H9 (cell line): ENCODE measurements around the gene ZNF708. TPM values are rescaled to one million over a fixed set of nuclear protein-coding genes. Genes with fewer than 3 reads are reported as not detected.
"Not testable (repeated sequence)": the region's sequence is repeated elsewhere in the genome, so short reads cannot be mapped to it uniquely, and the experiment has no call there.

Source experiments
- DNase-seq: peaks from one replicate; pipeline ENCODE4 v3.0.0-alpha.2; 2017
- H2AFZ ChIP-seq: one replicate; pipeline ENCODE4 v1.6.1; 2013; ENCODE audit warnings: mild to moderate bottlenecking, low read length, control low read depth, moderate library complexity
- H2AK5ac ChIP-seq: 2 replicates; pipeline ENCODE4 v1.6.1; 2013; ENCODE audit warnings: low read length, control low read depth, mixed read lengths; ENCODE audit not compliant: insufficient read length
- H2BK120ac ChIP-seq: one replicate; pipeline ENCODE4 v1.6.1; 2013; ENCODE audit warnings: low read depth, mild to moderate bottlenecking, low read length, control low read depth, inconsistent platforms; ENCODE audit not compliant: poor library complexity, severe bottlenecking
- H2BK12ac ChIP-seq: 2 replicates; pipeline ENCODE4 v1.6.1; 2013; ENCODE audit warnings: low read length, control low read depth, mixed read lengths, low read depth; ENCODE audit not compliant: insufficient read length
- H2BK15ac ChIP-seq: 2 replicates; pipeline ENCODE4 v1.6.1; 2013; ENCODE audit warnings: low read depth, low read length, control low read depth
- H2BK20ac ChIP-seq: one replicate; pipeline ENCODE4 v1.6.1; 2013; ENCODE audit warnings: low read depth, mild to moderate bottlenecking, low read length, control low read depth, inconsistent platforms; ENCODE audit not compliant: poor library complexity, severe bottlenecking
- H2BK5ac ChIP-seq: 2 replicates; pipeline ENCODE4 v1.6.1; 2013; ENCODE audit warnings: low read length, control low read depth, mixed read lengths; ENCODE audit not compliant: insufficient read length
- H3K14ac ChIP-seq: 2 replicates; pipeline ENCODE4 v1.6.1; 2013; ENCODE audit warnings: low read length, control low read depth; ENCODE audit not compliant: insufficient read depth
- H3K18ac ChIP-seq: 2 replicates; pipeline ENCODE4 v1.6.1; 2013; ENCODE audit warnings: low read depth, mild to moderate bottlenecking, mixed read lengths, low read length, control low read depth; ENCODE audit not compliant: insufficient read length
- H3K23ac ChIP-seq: 2 replicates; pipeline ENCODE4 v1.6.1; 2013; ENCODE audit warnings: low read length, control low read depth, mixed read lengths, low read depth; ENCODE audit not compliant: insufficient read length
- H3K23me2 ChIP-seq: 2 replicates; pipeline ENCODE4 v1.6.1; 2013; ENCODE audit warnings: low read depth, mild to moderate bottlenecking, mixed read lengths, low read length, control low read depth; ENCODE audit not compliant: insufficient read length, poor library complexity, severe bottlenecking
- H3K27ac ChIP-seq: 2 replicates; pipeline ENCODE4 v1.5.1; 2013; ENCODE audit warnings: low read length, control low read depth, mixed read lengths, low read depth; ENCODE audit not compliant: insufficient read length
- H3K27me3 ChIP-seq: 2 replicates; pipeline ENCODE4 v1.6.1; 2013; ENCODE audit warnings: low read length, control low read depth, inconsistent platforms; ENCODE audit not compliant: insufficient read depth
- H3K4ac ChIP-seq: 2 replicates; pipeline ENCODE4 v1.6.1; 2013; ENCODE audit warnings: low read depth, mild to moderate bottlenecking, control low read depth, inconsistent platforms, low read length, moderate library complexity
- H3K4me1 ChIP-seq: 2 replicates; pipeline ENCODE4 v1.6.1; 2013; ENCODE audit warnings: low read length, control low read depth, inconsistent platforms; ENCODE audit not compliant: insufficient read depth
- H3K4me2 ChIP-seq: 2 replicates; pipeline ENCODE4 v1.6.1; 2013; ENCODE audit warnings: low read length, control low read depth, mixed read lengths; ENCODE audit not compliant: insufficient read length, insufficient read depth
- H3K56ac ChIP-seq: 2 replicates; pipeline ENCODE4 v1.6.1; 2013; ENCODE audit warnings: low read depth, mild to moderate bottlenecking, mixed read lengths, low read length, control low read depth; ENCODE audit not compliant: insufficient read length
- H3K79me1 ChIP-seq: 2 replicates; pipeline ENCODE4 v1.6.1; 2013; ENCODE audit warnings: low read depth, mild to moderate bottlenecking, moderate library complexity, low read length, control low read depth, inconsistent platforms; ENCODE audit not compliant: insufficient read depth, poor library complexity, severe bottlenecking
- H3K79me2 ChIP-seq: 2 replicates; pipeline ENCODE4 v1.6.1; 2013; ENCODE audit warnings: low read length, control low read depth, inconsistent platforms; ENCODE audit not compliant: insufficient read depth
- H3K9ac ChIP-seq: 2 replicates; pipeline ENCODE4 v1.6.1; 2013; ENCODE audit warnings: low read length, control low read depth, mixed read lengths; ENCODE audit not compliant: insufficient read length; ENCODE audit errors: extremely low read depth
- H3K9me3 ChIP-seq: one replicate; pipeline ENCODE4 v1.6.1; 2013; ENCODE audit warnings: low read depth, low read length, inconsistent platforms; ENCODE audit not compliant: control insufficient read depth
- H3T11ph ChIP-seq: one replicate; pipeline ENCODE4 v1.6.1; 2013; ENCODE audit warnings: mild to moderate bottlenecking, low read length, control low read depth, inconsistent platforms
- H4K20me1 ChIP-seq: one replicate; pipeline ENCODE4 v1.6.1; 2013; ENCODE audit not compliant: control insufficient read depth, insufficient read length, insufficient read depth
- H4K5ac ChIP-seq: 2 replicates; pipeline ENCODE4 v1.6.1; 2013; ENCODE audit warnings: low read depth, mild to moderate bottlenecking, mixed read lengths, low read length, control low read depth; ENCODE audit not compliant: insufficient read length
- H4K8ac ChIP-seq: replicated peaks from 2 replicates; pipeline ENCODE4 v1.6.1; 2013; ENCODE audit warnings: low read length, control low read depth, mixed read lengths, low read depth; ENCODE audit not compliant: insufficient read length
- H4K91ac ChIP-seq: 2 replicates; pipeline ENCODE4 v1.6.1; 2013; ENCODE audit warnings: low read depth, mild to moderate bottlenecking, moderate library complexity, mixed read lengths, low read length, control low read depth; ENCODE audit not compliant: insufficient read length
- H3K27ac Mint-ChIP-seq, 3 experiments: 2 replicates in 2 of 3; 3 replicates in 1 of 3; pipeline ENCODE4 v1.8.0; 2020 to 2021; ENCODE audit warnings: mixed read lengths in 3 of 3, mild to moderate bottlenecking in 1 of 3, moderate library complexity in 1 of 3
- H3K27me3 Mint-ChIP-seq: 2 replicates; pipeline ENCODE4 v1.8.0; 2021; ENCODE audit warnings: low read depth, mild to moderate bottlenecking, moderate library complexity, mixed read lengths
- H3K36me3 Mint-ChIP-seq, 3 experiments: 2 replicates in 2 of 3; 3 replicates in 1 of 3; pipeline ENCODE4 v1.8.0; 2020 to 2021; ENCODE audit warnings: low read depth in 3 of 3, mixed read lengths in 3 of 3; ENCODE audit not compliant: insufficient read depth in 1 of 3
- H3K4me1 Mint-ChIP-seq, 2 experiments: 2 replicates each; pipeline ENCODE4 v1.8.0; 2020; ENCODE audit warnings: mixed read lengths in 2 of 2
- H3K4me3 Mint-ChIP-seq, 2 experiments: 2 replicates in 1 of 2; 3 replicates in 1 of 2; pipeline ENCODE4 v1.8.0; 2020 to 2021; ENCODE audit warnings: mild to moderate bottlenecking in 2 of 2, mixed read lengths in 2 of 2, moderate library complexity in 1 of 2
- H3K9me3 Mint-ChIP-seq, 2 experiments: 2 replicates in 1 of 2; 3 replicates in 1 of 2; pipeline ENCODE4 v1.8.0; 2020; ENCODE audit warnings: mild to moderate bottlenecking in 2 of 2, mixed read lengths in 2 of 2, moderate library complexity in 1 of 2
- WGBS: extraction: QIAGEN DNeasy Blood & Tissue Kit; methylation state at CpG from one replicate; pipeline ENCODE4 v1.1.7; 2013; ENCODE audit warnings: missing lambda C conversion rate, low lambda C conversion rate, mixed read lengths; ENCODE audit not compliant: insufficient read length; ENCODE audit errors: extremely low coverage; 5-methylcytosine and 5-hydroxymethylcytosine counted together
- total RNA-seq: library from RNA; stranded (reverse); gene quantifications from 2 replicates; pipeline ENCODE4 v1.2.1, GENCODE V29; 2021
- TF ChIP-seq, protein P1 (sequence below): fragments of 200-600 bp; sonication (generic); conservative IDR thresholded peaks from 3 replicates; pipeline ENCODE4 v1.8.0; 2021; ENCODE audit warnings: antibody characterized with exemption, mild to moderate bottlenecking

ZNF708 gene
- total RNA-seq, 1 experiment from 2014 or later: 34.4 TPM

DNA sequence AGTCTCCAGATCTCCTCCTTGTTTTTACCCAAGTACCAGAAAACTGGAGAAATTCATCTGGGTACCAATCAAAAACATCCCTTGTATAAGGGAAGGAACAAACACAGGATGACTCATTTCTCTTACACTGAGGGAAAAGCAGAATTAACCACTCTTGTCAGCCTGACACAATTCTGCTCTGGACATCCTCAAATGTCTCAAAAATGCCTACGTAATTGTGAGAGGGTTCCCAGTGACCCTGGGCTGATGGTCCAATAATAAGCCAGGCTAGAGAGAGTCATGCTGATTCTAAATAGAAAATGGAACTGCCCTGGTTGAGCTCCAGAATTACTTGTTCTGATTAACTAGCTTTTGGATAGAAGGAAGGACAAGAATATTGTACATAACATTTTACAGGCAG, 14.5 kb downstream of the ZNF708 start:
- H3K4ac ChIP-seq: no peak overlapping the region
- peaks cover 11 to 13% of the 10 kb centered on the region in 2 experiments for H3K4me1 Mint-ChIP-seq
- H3K56ac ChIP-seq: no peak overlapping the region
- H3K9ac ChIP-seq: no peak overlapping the region
- H2BK120ac ChIP-seq: no peak overlapping the region
- no CpG with 5 or more reads among the region's 1 CpG for WGBS
- no peak overlapping the region for H3K23ac ChIP-seq
- no peaks in the 10 kb centered on the region for H3K23me2 ChIP-seq
- no peak overlapping the region for H4K5ac ChIP-seq
- H2BK15ac ChIP-seq: no peak overlapping the region
- H2AK5ac ChIP-seq: no peak overlapping the region
- no peak overlapping the region for H4K8ac ChIP-seq
- H3K9me3 Mint-ChIP-seq: no peaks in the 10 kb centered on the region
- H3K18ac ChIP-seq: no peak overlapping the region
- H3K27me3 ChIP-seq: no peaks in the 10 kb centered on the region
- H4K91ac ChIP-seq: no peak overlapping the region
- H3K14ac ChIP-seq: no peak overlapping the region
- no peak overlapping the region for H3T11ph ChIP-seq
- no peak overlapping the region for H3K4me2 ChIP-seq
- H2AFZ ChIP-seq: no peak overlapping the region
- peaks cover 7% of the 10 kb centered on the region for H3K79me1 ChIP-seq
- H3K9me3 ChIP-seq: no peaks in the 10 kb centered on the region
- H3K27ac Mint-ChIP-seq: no peak overlapping the region
- DNase-seq: no peak
- no peak overlapping the region for H2BK5ac ChIP-seq
- no peak overlapping the region for H3K27ac ChIP-seq
- H3K4me3 Mint-ChIP-seq: no peak overlapping the region
- H3K79me2 ChIP-seq: peaks cover 13% of the 10 kb centered on the region; the same call in 1 of the 2 replicates
- no peaks in the 10 kb centered on the region; the same call in 1 of the 2 replicates for H3K4me1 ChIP-seq
- peaks cover 4 to 7% (median 6%) of the 10 kb centered on the region in 3 experiments; a peak in 5 of 7 replicates for H3K36me3 Mint-ChIP-seq
- no peaks in the 10 kb centered on the region for H4K20me1 ChIP-seq
- no peak overlapping the region for H2BK20ac ChIP-seq
- TF ChIP-seq, protein P1, sequence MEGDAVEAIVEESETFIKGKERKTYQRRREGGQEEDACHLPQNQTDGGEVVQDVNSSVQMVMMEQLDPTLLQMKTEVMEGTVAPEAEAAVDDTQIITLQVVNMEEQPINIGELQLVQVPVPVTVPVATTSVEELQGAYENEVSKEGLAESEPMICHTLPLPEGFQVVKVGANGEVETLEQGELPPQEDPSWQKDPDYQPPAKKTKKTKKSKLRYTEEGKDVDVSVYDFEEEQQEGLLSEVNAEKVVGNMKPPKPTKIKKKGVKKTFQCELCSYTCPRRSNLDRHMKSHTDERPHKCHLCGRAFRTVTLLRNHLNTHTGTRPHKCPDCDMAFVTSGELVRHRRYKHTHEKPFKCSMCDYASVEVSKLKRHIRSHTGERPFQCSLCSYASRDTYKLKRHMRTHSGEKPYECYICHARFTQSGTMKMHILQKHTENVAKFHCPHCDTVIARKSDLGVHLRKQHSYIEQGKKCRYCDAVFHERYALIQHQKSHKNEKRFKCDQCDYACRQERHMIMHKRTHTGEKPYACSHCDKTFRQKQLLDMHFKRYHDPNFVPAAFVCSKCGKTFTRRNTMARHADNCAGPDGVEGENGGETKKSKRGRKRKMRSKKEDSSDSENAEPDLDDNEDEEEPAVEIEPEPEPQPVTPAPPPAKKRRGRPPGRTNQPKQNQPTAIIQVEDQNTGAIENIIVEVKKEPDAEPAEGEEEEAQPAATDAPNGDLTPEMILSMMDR: no peak
- H2BK12ac ChIP-seq: no peak overlapping the region
- no peaks in the 10 kb centered on the region for H3K27me3 Mint-ChIP-seq

DNA sequence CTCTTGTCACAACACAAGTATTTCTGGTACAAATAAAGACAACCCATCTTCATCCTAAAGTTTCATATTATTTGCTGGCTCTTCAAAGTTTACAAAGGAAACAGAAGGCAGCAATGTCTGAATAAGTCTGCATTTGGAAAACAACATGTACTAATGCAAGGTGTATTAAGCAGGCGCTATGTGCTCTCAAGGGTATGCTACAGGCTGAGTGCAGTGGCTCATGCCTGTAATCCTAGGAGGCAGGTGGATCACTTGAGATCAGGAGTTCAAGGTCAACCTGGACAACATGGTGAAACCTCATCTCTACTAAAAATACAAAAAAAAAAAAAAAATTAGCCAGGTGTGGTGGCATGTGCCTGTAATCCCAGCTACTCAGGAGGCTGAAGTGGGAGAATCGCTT, 16.4 kb downstream of the ZNF708 start:
- H3K27ac Mint-ChIP-seq, H3K27ac ChIP-seq, H4K20me1 ChIP-seq, H3K27me3 ChIP-seq, H3K18ac ChIP-seq, H2AFZ ChIP-seq, H3K4ac ChIP-seq, H3K79me1 ChIP-seq, H2BK120ac ChIP-seq, H2BK20ac ChIP-seq, H3K4me1 Mint-ChIP-seq, H2BK12ac ChIP-seq, H3K27me3 Mint-ChIP-seq, H2BK15ac ChIP-seq, H3K4me1 ChIP-seq, H3K79me2 ChIP-seq, H4K5ac ChIP-seq, H3K14ac ChIP-seq, H3K9me3 ChIP-seq, H3K56ac ChIP-seq, H2AK5ac ChIP-seq, H3K23ac ChIP-seq, H4K91ac ChIP-seq, DNase-seq, H3K9ac ChIP-seq, H3K4me2 ChIP-seq, H3K9me3 Mint-ChIP-seq, H3K23me2 ChIP-seq, H4K8ac ChIP-seq, H3K4me3 Mint-ChIP-seq, H2BK5ac ChIP-seq, H3T11ph ChIP-seq: not testable (repeated sequence)
- H3K36me3 Mint-ChIP-seq: peaks cover 15 to 16% (median 15%) of the 10 kb centered on the region in 3 experiments; a peak in 6 of 7 replicates
- no CpG with 5 or more reads among the region's 2 CpGs for WGBS
